ENCODE measurements around the gene OR2AG1.
A peak's percentile ranks its signal among the peaks of the same experiment; 100 is the strongest.

Gene OR2AG1, protein sequence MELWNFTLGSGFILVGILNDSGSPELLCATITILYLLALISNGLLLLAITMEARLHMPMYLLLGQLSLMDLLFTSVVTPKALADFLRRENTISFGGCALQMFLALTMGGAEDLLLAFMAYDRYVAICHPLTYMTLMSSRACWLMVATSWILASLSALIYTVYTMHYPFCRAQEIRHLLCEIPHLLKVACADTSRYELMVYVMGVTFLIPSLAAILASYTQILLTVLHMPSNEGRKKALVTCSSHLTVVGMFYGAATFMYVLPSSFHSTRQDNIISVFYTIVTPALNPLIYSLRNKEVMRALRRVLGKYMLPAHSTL

DNA sequence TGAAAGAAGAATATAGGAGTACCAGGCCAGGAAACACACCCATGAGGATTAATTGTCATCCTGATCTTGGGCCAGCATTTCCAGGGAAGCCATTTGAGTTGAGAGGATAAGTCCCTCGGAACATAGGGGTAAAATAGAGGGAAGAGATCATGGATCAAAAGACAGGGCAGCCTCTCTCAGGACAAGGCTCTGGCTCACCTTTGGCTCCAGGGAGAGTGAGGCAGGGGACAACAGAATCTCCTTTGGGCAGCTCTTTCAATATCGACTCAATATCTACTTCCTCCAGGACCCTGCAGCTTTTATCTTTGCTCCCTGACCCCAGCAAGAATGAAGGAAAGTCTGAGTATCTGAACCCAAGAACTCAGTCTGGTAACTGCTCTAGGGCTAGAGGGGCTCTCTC is at the start of gene OR2AG1:
Gene OR2AG1, plus strand, starts transcription at position 301 of the 400 bp plus-strand sequence. CDS start 2,018 bp downstream, outside the sequence.
- no peak for DNase-seq

DNA sequence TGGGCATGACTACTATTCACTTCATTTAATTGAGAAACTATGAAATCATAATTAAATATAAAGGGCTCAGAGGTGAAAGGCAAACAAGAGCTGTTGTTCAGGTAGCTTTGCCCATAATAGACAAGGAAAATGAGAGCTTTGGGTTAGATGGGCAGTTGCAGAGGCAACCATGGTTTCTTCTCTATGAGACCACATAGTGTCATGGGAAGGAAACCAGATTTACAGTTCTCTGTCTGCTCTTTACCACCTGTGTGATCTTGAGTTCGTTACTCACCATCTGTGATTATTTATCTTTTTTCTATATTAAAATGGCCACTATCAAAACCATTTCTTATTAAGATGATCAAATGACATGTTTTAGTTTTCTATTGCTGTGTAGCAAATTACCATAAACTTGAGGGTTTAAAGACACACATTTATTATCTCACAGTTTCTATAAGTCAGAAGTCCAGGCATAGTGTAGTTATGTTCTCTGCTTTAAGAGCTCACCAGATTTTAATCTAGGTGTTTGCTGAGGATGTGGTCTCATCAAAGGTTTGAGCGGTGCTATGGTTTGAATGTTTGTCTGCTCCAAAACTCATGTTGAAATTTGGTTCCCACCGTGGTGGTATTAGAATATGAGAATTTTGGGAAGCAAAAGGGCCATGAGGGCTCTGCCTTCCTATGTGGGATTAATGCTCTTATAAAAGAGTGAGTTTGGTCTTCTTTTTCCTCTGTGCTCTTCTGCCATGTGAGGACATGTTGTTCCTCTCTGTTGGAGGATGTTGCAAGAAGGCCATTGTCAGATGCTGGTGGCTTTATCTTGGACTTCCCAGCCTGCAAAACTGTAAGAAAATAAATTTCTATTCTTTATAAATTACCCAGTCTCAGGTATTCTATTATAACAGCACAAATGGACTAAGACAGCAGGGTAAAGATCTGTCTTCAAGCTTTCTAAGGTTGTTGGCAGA is 49.2 kb upstream of the OR2AG1 start:
- DNase-seq, result peak in 1 of 2 donors; percentile 39

DNA sequence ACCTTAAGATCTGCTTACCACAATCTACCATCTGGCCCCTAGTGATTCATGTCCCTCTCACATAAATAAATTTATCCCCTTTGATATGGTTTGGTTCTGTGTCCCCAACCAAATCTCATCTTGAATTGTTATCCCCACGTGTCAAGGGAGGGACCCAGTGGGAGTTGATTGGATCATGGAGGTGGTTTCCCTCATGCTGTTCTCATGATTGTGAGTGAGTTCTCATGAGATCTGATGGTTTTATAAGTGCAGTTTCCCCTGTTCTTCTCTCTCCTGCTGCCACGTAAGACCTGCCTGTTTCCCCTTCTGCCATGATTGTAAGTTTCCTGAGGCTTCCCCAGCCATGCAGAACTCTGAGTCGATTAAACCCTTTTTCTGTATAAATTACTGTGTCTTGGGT is 48.2 kb upstream of the OR2AG1 start:
- no peak for DNase-seq

DNA sequence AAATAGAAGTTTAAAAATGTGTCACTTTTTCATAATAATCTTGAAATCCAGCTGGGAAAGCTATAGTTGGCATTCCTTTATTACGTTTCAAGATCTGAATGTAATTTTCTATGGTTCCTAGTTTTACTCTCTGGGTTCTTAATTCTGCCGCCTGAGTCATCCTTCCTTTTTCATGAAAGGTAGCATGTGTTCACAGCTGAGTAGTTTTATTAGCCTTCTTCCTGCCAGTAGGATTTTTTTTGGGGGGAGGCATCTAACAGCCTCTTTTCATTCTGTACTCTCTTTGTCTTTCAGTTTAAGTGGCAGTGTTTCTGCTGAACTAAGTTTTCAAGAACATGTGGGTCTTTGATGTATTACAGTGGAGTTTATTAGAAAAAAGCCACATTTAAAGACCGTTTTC is 47.5 kb upstream of the OR2AG1 start:
- no peak for DNase-seq

DNA sequence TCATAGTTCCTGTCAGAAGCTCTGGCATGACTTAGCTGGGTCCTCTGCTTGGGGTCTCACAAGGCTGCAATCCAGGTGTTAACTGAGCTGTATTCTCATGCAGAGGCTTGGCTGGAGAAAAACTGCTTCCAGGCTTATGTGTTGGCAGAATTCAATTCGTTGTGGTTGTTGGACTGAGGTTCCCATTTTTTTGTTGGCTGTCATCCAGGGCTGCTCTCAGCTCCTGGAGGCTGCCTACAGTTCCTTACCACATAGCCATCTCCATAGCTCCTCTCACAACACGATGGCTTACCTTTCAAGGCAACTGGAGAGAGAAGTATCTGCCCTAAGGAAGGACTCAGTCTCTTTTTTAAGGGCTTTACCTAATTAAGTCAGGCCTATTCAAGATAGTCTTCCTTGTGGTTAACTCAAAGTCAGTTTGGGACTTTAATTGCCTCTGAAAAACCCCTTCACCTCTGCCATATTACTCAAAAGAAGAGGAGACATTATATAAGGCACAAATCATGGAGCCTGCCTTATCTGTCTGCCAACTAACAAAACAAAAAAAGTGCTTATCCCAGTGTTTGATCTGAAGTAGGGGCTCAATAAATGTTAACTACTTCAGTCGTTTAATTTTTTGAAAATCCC is 46.2 kb upstream of the OR2AG1 start:
- no peak for DNase-seq

DNA sequence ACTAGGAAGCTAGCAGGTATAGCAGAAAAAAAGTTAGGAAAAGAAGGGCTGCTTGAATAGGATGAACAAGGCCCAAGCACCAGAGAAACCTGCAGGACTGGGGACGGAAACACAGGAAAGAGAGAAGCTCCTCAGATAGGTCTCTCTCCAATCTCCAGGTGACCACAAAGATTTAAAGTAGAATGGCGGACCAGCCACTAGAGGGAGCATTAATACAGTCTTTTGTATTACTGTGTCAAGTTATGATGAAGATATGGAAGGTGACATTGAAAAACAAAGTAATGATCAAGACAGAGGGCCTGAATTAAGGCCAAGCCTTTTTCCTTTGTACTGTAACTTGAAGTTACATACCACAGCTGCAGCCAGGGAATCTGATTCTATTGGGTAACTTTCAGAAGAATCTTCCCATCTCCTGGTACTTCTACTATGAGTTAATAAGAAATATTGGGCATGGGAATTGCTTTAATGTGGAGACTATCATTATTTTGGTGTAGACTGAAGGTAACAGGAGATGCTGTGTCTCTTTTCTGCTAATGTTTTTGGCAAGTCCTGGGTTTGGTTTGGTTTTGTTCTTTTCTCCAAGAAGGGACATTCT is 44.9 kb upstream of the OR2AG1 start:
- peak; percentile 57 to 84 for DNase-seq

DNA sequence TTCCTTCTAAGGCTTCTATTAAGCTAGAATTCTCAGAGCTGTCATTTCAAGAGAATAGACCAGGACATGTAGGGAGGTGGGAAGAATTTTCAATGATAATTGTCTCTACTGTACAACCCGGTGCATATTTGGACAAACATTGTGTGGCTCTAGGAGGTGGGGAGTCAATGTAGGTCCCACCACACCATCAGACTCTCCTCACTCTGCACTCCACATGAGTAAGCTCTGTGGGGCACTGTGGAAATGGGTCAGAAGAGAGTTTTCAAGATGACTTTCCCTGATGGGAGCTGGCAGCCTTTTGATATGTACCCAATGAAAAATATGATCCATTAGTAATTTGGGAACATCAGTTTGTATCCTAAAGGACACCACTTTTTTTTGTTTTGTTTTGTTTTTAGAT is 44.2 kb upstream of the OR2AG1 start:
- DNase-seq, result no peak

DNA sequence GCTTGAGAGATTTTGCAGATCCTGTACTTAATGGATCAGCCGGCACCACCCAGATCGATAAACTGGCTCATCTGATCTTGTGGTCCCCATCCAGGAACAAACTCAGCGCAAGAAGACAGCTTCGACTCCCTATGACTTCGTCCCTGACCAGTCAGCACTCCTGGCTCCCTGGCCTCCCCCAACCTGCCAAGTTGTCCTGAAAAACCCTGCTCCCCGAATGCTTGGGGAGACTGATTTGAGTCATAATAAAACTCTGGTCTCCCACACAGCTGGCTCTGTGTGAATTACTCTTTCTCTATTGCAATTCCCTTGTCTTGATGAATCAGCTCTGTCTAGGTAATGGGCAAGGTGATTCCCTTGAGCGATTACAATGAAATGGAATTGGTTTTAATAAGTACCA is 40.6 kb upstream of the OR2AG1 start:
- no peak for DNase-seq

DNA sequence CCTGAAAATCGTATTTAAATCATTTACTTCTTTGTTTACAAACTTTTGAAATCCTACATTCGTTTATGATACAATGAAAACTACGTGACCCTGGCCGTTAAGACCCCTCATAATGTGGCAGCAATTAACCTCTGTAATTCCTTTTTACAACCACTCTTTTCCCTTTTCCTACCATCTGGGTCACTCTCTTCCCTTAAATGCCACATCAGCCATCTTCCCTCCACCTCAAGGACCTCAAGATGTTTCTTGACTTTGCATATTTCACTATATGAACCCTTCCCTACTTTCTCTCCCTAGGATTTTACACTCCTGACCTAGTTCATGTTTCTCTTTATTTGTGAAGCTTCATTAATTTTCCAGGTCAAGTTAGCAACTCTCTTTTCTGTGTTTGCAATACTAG is 37.8 kb upstream of the OR2AG1 start:
- DNase-seq, result no peak

DNA sequence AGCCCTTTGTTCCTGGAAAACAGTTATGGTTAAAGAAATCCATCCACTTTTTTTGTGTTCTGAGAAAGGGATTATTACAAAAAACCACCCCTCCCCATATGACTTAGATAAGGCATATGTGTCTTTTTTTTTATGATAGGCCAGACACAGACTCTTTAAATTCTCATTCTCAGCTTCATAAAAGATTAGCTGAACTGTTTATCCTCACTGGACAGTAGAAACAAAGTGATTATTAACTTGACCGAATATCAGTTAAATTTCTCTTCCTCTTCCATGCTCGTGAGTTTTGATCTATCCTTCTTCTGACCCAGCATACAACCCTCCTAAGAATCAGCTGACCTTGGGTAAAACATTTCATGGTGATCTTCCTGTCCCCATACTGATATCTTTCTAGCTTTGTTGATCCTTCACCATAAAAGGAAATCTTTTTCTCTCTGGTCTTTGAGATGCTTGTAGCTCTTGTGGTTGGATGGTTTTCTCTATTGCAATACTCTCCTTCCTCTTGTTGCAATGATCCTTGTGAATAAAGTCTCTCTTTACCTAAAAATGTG is 37.3 kb upstream of the OR2AG1 start:
- peak in 1 of 2 donors; percentile 37 for DNase-seq

DNA sequence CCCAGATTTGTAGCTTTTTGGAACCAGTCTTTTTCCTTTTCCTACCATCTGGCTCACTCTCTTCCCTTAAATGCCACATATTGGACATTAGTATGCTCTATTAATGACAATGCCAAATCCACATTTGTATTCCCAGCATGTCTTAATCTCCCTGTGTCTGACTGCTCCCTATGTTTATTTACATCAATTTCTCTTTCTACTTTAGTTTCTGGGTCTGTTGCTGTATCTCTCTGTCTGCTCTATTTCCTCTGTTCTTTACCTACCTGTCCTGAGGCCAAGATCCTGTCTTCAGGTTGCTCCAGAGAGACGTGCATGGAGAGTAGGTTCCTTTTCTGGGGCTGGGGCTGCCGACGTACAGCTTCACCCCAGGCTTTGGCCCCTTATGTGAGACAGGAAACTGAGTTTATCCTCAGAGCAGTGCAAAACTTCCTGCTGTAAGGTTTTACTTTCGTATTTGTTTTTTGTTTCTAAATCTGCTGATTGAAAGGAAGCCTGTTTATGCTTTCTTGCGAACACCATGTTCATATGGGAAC is 36.7 kb upstream of the OR2AG1 start:
- DNase-seq, result peak; percentile 36 to 61

DNA sequence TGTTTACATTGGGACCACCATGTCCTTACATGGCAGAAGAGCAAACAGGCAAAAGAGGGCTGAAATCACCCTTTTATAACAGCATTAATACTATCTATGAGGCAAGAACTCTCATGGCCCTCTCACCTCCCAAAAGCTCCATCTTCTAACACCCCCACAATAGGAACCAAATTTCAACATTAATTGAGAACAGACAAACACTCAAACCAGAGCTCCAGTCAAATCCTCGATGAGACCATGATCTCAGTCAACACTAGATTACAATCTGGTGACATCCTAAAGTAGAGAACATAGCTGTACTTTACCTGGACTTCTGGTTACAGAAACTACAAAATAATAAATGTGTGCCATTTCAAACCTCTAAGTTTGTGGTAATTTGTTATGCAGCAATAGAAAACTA is 36.2 kb upstream of the OR2AG1 start:
- no peak for DNase-seq

DNA sequence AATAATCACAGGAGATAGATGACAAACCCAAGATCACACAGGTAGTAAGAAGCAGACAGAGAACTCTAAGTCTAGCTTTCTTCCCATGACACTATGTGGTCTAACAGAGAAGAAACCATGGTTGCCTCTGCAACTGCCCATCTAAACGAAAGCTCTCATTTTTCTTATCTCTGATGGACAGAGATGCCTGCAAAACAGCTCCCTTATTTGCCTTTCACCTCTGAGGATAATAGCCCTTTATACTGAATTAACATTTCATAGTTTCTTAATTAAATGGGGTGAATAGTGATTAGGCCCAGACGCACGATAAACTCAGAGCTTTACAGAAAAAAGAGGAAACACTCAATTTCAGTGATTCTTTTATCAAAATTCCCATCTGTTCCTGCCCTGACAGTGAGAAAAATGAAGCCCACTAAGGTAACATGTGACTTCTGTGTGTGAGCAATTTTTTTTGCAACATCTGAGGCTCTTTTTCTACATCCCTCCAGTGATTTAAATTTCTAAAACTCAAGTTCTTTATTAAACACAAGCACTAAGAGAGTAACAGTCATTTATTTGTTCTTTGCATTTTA is 35.6 kb upstream of the OR2AG1 start:
- DNase-seq, result no peak

DNA sequence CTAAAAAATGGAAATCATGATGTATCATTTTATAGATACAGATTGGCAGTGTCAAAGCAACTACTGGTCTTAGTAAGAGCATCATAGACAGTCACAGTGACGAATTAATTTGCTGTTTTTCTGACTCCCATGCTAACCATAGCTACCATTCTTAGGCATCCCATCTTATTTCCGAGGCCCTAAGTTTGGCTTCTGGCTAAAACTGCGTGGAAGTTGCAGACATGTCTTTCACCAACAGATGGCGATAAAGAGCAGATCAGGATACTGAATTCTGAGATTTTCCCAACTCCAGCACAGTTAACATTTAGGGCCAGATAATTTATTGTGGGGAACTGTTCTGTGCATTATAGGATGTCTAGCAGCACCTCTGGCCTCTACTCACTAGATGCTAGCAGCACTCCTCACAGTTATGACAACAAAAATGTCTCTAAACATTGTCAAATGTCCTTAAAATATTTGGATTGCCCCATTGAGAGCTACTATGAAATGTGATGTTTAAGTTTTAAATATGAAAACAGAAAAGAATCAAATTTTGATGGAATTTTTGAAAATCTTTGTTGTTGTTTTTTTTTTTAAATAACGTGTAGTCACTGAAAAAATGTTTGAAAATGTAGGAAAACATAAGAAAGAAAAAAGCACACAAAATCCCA is 27.4 kb upstream of the OR2AG1 start:
- peak; percentile 20 to 61 for DNase-seq

DNA sequence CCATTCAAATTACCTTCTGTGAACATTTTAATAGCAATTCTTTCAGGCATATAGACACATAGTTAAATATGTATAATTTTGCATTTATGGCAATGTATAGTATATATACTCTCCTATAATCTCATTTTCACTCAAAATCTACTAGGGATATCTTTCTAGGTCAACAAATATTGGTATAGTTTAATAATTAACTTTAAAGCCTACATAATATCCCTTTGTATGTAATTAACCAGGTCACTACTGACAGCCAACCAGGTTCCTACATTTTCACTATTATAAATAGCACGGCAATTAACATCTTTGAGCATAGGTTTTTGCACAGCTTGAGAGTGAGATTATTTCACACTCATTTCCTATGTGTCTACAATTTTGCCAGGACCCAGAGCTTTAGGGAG is 26.9 kb upstream of the OR2AG1 start:
- DNase-seq, result no peak

DNA sequence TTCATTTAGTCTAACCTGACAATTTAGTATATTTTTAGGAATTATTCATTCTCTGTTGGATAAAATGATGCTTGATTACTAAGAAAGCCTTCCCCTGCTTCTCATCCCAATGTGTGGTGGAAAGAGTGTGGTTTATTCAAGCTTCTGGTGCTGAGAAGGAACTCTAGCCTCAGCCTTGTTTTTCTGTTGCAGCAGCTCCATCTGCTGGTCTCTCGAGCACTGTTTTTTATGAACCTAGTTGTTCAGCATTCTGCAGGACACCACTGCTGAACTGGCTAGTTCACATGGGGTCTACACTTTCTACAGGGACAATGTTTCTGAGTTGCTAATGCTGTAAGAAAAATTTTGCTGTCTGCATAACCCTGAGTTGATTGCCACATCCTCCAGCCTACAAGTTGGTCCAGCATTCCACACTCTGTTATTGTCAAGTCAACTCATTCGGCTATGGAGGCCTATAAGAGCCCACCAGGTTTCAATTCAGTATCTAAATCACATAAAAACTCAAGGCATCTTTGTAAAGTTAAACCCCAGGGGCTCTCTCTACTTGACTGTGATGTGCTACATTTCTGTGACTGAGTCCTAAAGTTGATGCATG is 25.4 kb upstream of the OR2AG1 start:
- peak; percentile 63 to 72 for DNase-seq

DNA sequence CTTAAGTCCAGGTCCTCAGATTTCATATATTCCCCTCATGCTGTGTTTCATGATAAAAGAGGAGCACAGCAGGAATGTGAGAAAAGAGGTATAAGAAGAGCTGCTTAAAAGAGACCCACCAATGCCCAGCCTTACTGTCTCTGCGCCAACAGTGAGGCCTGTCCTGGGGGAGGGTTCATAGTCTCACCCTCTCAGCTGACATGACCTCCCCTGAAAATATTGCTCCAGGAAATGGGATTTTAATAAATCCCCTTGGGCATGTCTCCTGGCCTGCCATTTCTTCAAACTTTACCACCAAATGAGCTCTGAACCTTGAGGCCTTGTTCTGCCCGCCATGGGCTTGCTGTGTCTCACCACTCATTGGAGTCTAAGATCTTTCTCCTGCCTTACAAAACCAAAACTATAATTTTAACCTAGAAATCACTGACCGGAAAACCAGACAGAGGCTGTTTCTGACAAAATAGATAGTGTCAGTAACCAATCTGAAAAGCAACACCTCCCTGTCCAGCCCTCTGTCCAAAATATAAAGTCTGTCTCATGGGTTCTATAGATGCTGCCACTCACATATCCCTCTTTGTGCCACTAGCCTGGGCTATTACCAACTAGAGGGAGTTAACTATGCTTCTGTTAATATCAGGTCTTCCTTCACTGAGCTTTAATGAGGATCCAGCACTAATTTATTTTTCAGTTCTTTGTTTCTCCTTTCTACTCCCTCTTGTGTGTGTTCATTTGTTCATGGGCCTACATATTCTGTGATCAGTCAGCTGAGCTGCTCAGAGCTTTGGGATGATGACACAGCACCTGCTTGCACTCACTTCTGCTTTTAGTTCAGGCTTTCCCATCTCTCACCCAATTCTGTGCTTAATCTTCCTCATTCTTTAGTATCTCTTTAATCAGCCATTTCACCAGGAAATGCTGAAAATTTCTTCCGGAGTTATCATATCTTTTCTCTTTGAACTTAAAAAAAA is 10.6 kb upstream of the OR2AG1 start, which contains the start of gene OR2AG2:
Gene OR2AG2, minus strand, starts transcription at position 51 of the 968 bp plus-strand sequence. CDS start 3,019 bp downstream, outside the sequence.
- DNase-seq, result peak in 1 of 2 donors; percentile 48

DNA sequence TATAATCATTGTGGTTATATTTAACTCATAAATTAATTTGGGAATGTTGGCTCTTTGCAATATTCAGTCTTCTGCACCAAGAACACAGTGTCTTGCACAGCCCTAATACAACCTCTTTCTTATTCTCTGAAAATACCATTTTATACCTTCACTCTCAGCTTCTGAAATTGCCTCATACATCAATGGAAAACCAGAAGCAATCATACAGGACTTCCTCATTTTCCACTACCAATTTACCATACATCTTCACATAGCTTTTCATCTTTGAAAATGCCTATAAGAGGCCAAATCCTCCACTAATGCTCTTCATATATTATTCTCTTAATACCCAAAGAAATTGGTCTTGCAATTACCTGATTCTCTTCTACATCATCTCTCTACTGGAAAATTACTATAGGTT is 4.3 kb upstream of the OR2AG1 start:
- no peak for DNase-seq

DNA sequence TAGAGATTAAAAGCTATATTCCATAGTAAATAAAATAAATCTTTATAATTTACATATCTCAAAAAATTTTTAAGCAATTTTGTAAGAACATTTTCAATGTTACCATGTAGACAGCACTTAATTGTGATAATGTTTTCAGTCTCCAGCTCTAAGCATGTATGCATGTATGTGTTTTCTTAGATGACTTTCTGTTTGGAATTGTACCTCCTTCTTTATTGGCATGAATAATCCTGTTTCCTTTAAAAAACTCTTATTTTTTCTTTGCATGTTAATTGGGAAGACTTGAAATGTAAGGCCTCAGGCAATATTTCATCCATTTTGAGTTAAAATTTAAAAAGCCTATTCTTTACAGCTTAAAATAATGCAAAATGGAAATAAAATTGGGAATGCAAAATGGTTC is 2.0 kb upstream of the OR2AG1 start:
- DNase-seq, result no peak

DNA sequence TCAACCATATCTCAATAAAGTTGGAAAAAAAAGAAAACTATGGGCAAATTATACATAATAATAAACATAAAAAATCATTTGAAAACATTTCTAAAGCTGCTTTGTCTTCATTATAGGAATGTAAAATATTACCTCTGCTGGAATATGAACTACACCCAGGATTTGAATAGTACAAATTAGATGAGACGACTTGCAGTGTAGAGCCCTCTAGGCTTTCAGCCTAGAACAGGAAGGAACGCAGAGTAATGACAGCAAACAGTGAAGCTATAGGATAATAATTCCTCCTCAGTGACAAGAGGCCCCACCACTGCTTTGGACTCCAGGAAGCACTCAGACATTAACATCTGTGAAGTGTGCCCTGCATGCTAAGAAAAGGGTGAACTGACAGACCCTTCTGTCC is 7.7 kb downstream of the OR2AG1 start:
- no peak for DNase-seq

All from CD4-positive, alpha-beta T cell treated with Interleukin-1 beta for 1 hour (primary cell).